ENCODE results near the gene GCHFR.
A peak's percentile ranks its signal among the peaks of the same experiment; 100 is the strongest.

Gene GCHFR

GRCh38 chr15:40763801-40764628 is at the start of gene GCHFR:
GCHFR (plus strand) TSS chr15:40764068; CDS start chr15:40764181, 113 bp downstream.
- peak; percentile 33 for DNase-seq

DNA sequence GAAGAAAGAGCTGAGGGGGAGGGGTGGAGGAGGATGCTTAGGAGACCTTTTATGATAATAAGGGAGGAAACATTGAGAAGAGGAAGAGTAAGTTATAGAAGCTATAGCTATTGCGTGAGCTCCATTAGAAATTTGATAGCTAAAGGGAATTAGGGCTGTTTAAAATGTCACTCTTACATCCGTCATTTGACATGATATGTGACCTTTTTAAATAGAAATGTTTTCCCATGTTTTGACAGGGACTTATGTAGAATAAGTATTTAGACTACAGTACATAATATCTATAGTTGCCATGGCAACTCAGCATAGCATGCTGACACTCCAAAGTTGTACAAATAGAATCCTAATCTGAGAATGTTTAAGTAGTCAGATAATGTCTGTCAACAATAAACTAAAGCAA is 49.7 kb upstream of the GCHFR start:
- no peak for DNase-seq

GRCh38 chr15:40716165-40716564 is 47.7 kb upstream of the GCHFR start:
- no peak for DNase-seq

- no peak for DNase-seq
Observed at GRCh38 chr15:40721701-40722100, 42.2 kb upstream of the GCHFR start.

DNA sequence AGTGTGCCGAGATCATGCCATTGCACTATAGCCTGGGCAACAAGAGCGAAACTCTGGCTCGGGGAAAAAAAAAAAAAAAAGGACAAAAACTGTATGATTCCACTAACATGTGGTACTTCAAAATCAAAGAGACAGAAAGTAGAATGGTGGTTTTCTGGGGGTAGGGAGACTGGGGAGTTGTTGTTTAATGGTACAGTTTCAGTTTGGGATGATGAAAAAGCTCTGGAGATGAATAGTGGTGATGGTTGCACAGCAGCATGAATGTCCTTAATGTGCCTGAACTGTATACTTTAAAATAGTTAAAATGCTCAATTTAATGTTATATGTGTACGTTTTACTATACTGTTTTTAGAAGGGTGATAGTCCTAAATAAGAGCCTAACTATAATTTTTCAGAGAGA is 41.5 kb upstream of the GCHFR start:
- no peak for DNase-seq

DNA sequence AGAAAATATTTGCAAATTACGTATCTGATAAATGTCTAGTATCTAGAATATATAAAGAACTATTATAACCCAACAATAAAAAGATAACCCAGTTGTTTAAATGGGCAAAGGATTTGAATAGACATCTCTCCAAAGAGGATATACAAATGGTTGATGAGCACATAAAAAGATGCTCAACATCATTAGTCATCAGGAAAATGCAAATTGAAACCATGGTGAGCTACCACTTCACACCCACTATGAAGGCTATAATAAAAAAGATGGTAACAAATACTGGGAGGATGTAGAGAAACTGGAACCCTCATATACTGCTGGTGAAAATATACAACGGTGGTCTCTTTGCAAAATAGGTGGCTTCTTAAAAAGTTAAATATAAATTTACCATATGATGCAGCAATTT is 40.9 kb upstream of the GCHFR start:
- DNase-seq, result no peak

GRCh38 chr15:40723919-40724318 is 39.9 kb upstream of the GCHFR start:
- DNase-seq, result no peak

GRCh38 chr15:40731034-40731433 is 32.8 kb upstream of the GCHFR start:
- no peak for DNase-seq

DNA sequence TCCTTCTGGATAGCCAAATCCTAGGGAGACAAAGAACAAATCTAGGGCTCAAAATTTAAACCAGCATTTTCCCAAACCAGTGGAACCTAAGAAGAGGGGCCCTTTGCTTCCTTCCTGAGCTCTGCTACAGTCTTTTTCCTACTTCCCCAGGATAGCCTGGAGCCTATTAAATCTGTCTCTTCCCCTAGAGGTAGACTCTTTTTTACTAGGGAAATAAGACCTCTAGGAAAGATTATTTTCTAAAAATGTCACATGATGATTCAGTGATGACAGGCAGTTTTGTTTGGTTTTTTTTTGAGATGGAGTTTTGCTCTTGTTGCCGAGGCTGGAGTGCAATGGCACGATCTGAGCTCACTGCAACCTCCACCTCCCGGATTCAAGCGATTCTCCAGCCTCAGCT is 27.3 kb upstream of the GCHFR start:
- DNase-seq, result no peak

GRCh38 chr15:40737048-40737447 is 26.8 kb upstream of the GCHFR start:
- DNase-seq, result no peak

DNA sequence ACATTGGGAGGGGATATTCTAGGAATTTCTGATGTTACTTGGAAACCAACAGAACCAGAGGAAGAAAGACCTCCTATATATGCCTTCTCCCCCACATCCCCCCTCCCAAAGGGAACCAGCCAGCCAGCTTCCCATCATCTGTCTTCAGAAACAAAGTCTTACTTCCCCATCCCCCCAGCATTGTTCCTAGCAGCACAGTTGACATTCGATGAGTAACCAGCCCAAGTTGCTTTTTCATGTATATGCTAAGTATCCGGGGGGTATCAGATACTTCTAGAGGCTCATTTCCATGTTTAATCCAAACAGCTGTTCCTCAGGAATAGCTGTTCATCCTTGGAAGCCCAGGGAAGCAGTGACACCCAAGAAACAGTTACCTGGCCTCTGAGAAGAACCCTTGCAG is 24.8 kb upstream of the GCHFR start:
- DNase-seq, result no peak

DNA sequence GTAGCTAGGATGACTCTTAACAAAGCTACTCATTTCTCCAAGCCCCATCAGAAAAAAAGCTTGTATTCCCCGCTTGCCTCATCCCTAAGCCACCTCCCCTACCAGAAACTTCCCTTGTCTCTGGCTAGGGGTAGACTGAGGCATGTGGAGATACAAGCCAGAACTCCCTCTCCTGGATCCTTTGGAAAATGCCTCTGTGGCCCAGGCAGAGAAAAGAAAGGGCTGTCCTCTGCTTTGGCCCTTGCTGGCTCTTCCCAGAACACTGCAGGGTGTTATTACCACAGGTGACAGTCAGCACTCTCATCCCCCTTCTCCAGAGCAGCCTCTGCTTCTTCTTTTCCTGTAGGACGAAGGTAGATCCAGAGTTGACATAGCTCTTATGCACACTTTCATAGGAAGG is 24.0 kb upstream of the GCHFR start:
- no peak for DNase-seq

DNA sequence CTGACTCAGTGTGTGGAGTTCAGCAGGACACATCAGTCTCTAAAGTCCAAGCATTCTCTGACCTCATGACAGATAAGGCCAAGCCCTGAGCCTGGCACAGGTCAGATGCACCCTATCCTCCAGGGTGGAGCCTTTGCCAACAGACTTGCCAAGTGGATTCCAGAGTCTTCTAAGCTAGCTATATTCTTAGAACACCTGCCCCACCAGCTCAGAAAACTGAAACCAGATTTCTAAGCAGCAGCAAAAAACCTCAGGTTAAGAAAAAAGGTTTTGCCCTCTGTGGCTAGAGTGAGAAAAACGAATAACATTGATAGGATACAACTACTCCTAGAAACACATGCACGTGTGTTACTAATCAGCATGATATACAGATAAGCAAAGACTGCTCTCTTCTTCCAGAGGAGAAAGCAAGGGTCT is 20.4 kb upstream of the GCHFR start:
- no peak for DNase-seq

DNA sequence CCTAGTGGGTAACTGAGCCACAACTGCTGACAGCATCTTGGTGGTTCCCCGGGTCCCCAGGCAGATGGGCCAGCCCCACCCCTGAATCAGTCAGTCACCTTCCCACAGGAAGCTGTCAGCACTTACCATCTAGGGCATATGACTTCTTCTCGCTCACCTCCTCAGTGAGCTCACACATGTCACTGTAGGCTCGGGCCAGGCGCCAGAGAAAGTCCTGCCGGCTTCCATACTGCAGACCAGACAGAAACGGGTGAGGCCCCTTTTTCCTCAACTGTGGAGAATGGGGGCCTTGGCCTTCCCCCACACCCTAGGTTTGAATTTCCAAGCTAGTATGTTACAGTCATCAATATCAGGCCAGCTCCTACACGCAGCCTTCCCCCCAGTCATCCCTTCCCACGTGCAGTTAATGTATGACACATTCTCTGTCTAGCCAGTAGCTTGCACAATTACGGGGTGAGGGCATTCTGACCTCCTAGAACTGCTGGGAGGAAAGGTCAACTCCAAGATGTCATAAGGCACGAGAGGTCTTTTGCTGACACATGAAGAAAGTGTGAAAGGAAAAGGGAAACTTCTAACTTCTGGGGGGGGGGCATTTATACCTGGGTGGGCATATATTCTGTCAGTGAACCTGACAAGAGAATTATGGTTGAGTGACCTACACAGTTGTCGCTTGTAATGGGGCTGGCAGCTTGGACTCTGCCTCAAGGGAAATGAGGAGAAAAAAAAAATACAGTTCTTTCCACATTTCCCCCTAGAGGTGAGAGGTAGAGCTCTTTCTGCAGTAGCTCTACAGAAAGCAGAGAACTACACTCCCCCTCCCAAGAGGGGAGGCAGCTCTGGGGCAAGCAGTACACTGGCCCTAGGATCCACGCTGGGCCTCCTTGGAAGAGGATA is 19.7 kb upstream of the GCHFR start:
- DNase-seq, result no peak

- no peak for DNase-seq
Observed at GRCh38 chr15:40744815-40745152, 19.1 kb upstream of the GCHFR start.

GRCh38 chr15:40746916-40747418 is 16.9 kb upstream of the GCHFR start:
- no peak for DNase-seq

- DNase-seq, result no peak
Observed at GRCh38 chr15:40747685-40748631, 15.9 kb upstream of the GCHFR start.

GRCh38 chr15:40749151-40749630 is 14.7 kb upstream of the GCHFR start:
- no peak for DNase-seq

DNA sequence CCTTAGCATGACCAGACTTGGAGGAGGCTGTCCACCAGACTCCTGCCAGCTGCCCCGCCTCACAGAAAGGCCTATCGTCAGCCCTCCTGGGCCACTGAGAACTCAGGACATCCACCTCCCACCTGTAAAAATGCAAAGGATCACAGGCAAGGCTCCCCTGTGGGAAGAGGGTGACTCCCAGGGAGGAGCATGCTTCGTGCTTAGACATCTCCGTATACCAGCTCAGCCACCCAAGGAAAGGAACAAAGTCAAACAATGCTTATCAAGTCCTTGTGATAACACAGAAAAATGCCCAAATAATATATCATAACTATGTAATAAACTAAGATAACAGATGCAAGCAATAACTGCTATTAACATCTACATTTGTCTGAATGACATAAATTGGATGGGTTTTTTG is 13.0 kb upstream of the GCHFR start:
- DNase-seq, result no peak

GRCh38 chr15:40751745-40752144 is 12.1 kb upstream of the GCHFR start:
- DNase-seq, result no peak

GRCh38 chr15:40754574-40754882 is 9.3 kb upstream of the GCHFR start:
- no peak for DNase-seq

DNA sequence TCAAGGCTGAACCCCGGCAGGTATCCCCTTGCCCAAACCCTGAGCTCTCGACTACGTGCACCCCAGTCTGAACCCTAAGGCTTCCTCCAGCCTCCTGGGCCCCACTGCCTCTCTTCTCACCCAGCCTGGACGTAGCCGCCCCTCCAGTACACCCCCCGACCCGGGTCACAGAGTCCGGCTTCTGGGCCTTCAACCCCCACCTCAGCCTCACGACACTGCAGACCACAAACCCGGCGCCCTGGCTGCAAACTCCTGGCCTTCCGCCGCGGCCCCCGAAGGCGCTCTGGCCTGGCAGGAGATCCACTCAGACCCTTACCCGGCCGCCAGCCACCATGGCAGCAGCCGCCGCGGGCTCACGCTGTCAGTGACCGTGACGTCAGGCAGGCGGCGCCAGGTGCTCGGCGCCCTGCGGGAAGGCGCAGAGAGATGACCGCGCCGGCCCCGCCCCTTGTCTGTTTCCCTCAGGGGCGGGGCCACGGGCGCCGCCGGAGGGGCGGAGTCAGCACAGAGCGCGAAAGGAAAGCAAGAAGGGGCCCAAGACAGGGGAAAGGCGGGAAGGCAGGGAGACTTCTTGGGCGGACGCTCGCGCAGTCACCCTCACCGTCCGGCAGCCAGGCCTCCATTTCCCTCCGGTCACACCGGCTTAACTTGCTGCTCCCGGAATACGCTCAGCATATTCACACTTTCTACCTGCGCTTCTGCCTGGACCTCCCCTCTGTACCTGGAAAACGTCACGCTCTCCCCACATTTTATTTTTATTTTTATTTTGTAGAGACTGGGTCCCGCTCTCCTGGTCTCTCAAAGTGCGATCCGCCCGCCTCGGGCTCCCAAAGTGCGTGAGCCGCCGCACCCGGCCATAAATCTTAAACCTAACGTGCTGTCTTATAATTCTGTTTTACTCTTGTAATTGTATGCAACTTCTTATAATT is 8.7 kb upstream of the GCHFR start, which contains the start of gene RMDN3:
TSS of gene RMDN3 (minus strand) at position 372 of the 929 bp plus-strand sequence. CDS start 471 bp downstream, outside the sequence.
- peak; percentile 56 for DNase-seq

All from NCI-H1048 (cell line).